ENCODE measurements around the gene PTPN5. TPM values are rescaled to one million over a fixed set of nuclear protein-coding genes. Genes with fewer than 3 reads are reported as not detected.

PTPN5 gene
- total RNA-seq, 1 experiment from 2014 or later, result not detected

DNA sequence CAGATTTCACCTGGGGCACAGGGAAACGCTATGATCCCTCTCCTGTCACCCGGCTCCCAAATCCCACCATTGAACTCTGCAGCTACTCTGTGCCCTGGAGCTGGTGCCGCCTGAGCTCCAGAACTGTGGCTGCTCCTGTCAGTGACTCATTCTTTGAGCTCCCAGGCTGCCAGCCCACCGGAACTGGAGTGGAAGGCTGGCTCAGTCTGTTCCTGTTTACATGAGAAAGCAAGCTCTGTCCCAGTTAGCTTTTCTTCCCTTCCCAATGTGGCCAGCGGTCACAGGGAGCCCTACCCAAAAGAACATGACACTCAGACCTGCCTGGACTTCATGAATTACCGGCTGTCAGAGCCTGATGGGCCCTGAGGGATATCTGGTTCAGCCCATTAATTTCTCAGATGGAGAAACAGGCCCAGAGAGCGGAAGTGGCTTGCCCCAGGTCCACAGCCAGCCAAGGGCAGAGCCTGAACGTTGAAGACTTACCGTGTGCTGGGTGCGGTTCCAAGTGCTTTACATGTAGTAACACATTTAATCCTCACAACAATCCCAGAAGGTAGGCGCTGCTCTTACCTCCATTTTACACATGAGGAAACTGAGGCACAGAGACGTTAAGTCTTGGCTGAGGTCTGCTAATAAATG, 41.8 kb downstream of the PTPN5 start:
- DNase-seq, result peak; percentile 64
- no peaks in the 10 kb centered on the region for H3K27me3 Mint-ChIP-seq (ENCODE audit: unreplicated experiment)
- no peaks in the 10 kb centered on the region for H3K9me3 Mint-ChIP-seq (ENCODE audit: low read depth, unreplicated experiment)
- no TSS peak for BruUV-seq (replicated peaks)
- no peak for TF ChIP-seq CTCF (IDR thresholded peaks at IDR 0.05; ENCODE audit: unreplicated experiment)
- CTCF ChIA-PET, result interaction anchor here (0.8 to 1.1 kb wide), 4 partner anchors 12 to 224 kb away, joined by 3 to 8 read pairs (median 4); no protein-coding TSS in a partner anchor
- no peak overlapping the region for H3K27ac Mint-ChIP-seq (ENCODE audit: unreplicated experiment)
- H3K4me3 Mint-ChIP-seq (ENCODE audit: low read depth, unreplicated experiment), result no peak overlapping the region
- intact Hi-C loops (cut with micrococcal nuclease; ENCODE audit: unreplicated experiment), result no loop called here
- peaks cover 21% of the 10 kb centered on the region for H3K4me1 Mint-ChIP-seq (ENCODE audit: low read depth, unreplicated experiment)
- H3K36me3 Mint-ChIP-seq (ENCODE audit: insufficient read depth, unreplicated experiment), result no peaks in the 10 kb centered on the region

GRCh38 chr11:18748766-18749365, 42.7 kb downstream of the PTPN5 start:
- no peaks in the 10 kb centered on the region for H3K27me3 Mint-ChIP-seq (ENCODE audit: unreplicated experiment)
- CTCF ChIA-PET, result interaction anchor here (1.1 kb wide), 2 partner anchors 13 to 16 kb away, joined by 3 to 8 read pairs; no protein-coding TSS in a partner anchor
- H3K36me3 Mint-ChIP-seq (ENCODE audit: insufficient read depth, unreplicated experiment), result no peaks in the 10 kb centered on the region
- no TSS peak for BruUV-seq (replicated peaks)
- DNase-seq, result no peak
- H3K27ac Mint-ChIP-seq (ENCODE audit: unreplicated experiment), result no peak overlapping the region
- no peak overlapping the region for H3K4me3 Mint-ChIP-seq (ENCODE audit: low read depth, unreplicated experiment)
- intact Hi-C loops (cut with micrococcal nuclease; ENCODE audit: unreplicated experiment), result no loop called here
- no peak for TF ChIP-seq CTCF (IDR thresholded peaks at IDR 0.05; ENCODE audit: unreplicated experiment)
- peaks cover 12% of the 10 kb centered on the region for H3K4me1 Mint-ChIP-seq (ENCODE audit: low read depth, unreplicated experiment)
- no peaks in the 10 kb centered on the region for H3K9me3 Mint-ChIP-seq (ENCODE audit: low read depth, unreplicated experiment)

DNA sequence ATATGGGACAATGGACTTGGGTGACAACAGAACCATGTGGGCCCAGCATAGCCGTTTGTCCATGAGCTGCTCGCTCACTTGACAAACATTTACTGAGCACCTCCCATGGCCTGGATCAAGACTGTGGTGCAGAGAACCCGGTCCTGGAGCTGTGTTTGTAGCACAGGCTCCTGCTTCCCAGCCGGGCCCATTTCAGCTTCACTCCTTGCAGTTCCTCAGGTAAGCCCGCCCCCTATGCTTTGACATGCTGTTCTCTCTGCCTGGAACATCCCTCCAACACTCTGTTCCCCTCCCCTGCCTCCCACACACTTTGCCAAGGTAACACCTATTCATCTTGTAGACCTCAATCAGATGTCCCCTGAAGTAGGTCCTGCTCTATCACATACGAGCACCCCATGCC, 46.3 kb downstream of the PTPN5 start:
- Mint-ChIP-seq H3K9me3 (ENCODE audit: low read depth, unreplicated experiment) (no peaks in the 10 kb centered on the region), H3K4me3 (ENCODE audit: low read depth, unreplicated experiment) (no peak overlapping the region), H3K4me1 (ENCODE audit: low read depth, unreplicated experiment) (peaks cover 7% of the 10 kb centered on the region), H3K36me3 (ENCODE audit: insufficient read depth, unreplicated experiment) (no peaks in the 10 kb centered on the region), H3K27me3 (ENCODE audit: unreplicated experiment) (peaks cover 9% of the 10 kb centered on the region), H3K27ac (ENCODE audit: unreplicated experiment) (no peak overlapping the region)
- no peak for DNase-seq
- CTCF ChIA-PET, result no interaction called here
- intact Hi-C loops (cut with micrococcal nuclease; ENCODE audit: unreplicated experiment), result no loop called here
- BruUV-seq (replicated peaks), result no TSS peak
- no peak for TF ChIP-seq CTCF (IDR thresholded peaks at IDR 0.05; ENCODE audit: unreplicated experiment)

DNA sequence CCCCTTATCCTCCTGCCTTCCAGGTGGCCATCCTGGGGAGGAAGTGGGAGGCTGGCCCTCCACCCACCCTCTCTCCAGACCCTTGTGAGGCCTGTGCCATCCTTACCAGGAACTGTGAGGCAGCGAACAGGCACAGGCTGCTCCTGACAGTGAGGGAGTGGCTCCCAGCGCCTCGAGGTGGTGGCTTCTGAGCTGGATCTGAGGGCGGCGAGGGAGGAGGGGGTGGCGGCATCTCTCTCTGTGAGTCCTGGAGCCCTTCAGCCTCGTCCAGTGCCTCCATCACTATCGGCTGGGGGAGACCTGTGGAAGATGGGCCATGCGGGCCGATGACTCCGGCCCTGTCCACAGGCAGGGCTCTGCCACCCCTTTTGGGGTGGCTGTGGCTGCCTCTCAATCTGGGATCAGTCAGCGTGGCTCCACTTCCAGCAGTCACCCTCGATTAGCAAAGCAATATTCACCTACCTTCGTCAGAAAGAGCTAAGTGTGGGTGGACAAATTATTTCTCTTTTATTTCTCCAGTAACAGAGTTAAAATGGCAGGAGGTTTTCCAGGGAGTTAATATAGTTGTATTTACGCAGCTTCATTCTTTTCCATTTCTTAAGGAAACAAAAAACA, 47.6 kb downstream of the PTPN5 start:
- no TSS peak for BruUV-seq (replicated peaks)
- no peak overlapping the region for H3K27ac Mint-ChIP-seq (ENCODE audit: unreplicated experiment)
- no peaks in the 10 kb centered on the region for H3K36me3 Mint-ChIP-seq (ENCODE audit: insufficient read depth, unreplicated experiment)
- peaks cover 21% of the 10 kb centered on the region for H3K27me3 Mint-ChIP-seq (ENCODE audit: unreplicated experiment)
- CTCF ChIA-PET, result interaction anchor here (0.7 to 0.9 kb wide), 3 partner anchors 22 to 1035 kb away, joined by 3 to 6 read pairs (median 3); no protein-coding TSS in a partner anchor
- DNase-seq, result no peak
- intact Hi-C loops (cut with micrococcal nuclease; ENCODE audit: unreplicated experiment), result no loop called here
- no peak for TF ChIP-seq CTCF (IDR thresholded peaks at IDR 0.05; ENCODE audit: unreplicated experiment)
- no peaks in the 10 kb centered on the region for H3K9me3 Mint-ChIP-seq (ENCODE audit: low read depth, unreplicated experiment)
- no peaks in the 10 kb centered on the region for H3K4me1 Mint-ChIP-seq (ENCODE audit: low read depth, unreplicated experiment)
- no peak overlapping the region for H3K4me3 Mint-ChIP-seq (ENCODE audit: low read depth, unreplicated experiment)
